ENCODE measurements around the gene GALNT18.

The GALNT18 gene

DNA sequence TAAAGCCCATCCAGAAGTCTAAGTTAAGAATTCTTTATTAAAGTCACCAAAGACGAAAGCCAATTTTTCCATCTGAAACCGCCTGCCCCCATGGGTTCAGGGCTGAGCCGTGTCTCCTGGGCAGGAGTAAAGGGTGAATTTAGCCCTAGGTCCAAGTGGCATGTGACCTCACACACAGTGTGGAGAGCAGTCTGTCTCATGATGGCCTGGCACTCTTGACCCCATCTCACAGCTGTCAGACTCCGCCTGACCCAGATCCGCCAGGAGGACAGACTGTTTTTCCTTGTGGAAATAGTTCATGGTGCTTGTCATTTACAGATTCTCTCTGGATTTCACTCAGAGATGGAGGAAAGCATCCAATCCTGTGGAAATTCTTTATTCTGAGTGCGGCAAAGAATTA, 109.7 kb downstream of the GALNT18 start:
- TF ChIP-seq, protein P1, sequence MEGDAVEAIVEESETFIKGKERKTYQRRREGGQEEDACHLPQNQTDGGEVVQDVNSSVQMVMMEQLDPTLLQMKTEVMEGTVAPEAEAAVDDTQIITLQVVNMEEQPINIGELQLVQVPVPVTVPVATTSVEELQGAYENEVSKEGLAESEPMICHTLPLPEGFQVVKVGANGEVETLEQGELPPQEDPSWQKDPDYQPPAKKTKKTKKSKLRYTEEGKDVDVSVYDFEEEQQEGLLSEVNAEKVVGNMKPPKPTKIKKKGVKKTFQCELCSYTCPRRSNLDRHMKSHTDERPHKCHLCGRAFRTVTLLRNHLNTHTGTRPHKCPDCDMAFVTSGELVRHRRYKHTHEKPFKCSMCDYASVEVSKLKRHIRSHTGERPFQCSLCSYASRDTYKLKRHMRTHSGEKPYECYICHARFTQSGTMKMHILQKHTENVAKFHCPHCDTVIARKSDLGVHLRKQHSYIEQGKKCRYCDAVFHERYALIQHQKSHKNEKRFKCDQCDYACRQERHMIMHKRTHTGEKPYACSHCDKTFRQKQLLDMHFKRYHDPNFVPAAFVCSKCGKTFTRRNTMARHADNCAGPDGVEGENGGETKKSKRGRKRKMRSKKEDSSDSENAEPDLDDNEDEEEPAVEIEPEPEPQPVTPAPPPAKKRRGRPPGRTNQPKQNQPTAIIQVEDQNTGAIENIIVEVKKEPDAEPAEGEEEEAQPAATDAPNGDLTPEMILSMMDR (IDR thresholded peaks at IDR 0.05; ENCODE audit: low read length): no peak
- H3K9ac ChIP-seq (ENCODE audit: low read length): no peak overlapping the region

DNA sequence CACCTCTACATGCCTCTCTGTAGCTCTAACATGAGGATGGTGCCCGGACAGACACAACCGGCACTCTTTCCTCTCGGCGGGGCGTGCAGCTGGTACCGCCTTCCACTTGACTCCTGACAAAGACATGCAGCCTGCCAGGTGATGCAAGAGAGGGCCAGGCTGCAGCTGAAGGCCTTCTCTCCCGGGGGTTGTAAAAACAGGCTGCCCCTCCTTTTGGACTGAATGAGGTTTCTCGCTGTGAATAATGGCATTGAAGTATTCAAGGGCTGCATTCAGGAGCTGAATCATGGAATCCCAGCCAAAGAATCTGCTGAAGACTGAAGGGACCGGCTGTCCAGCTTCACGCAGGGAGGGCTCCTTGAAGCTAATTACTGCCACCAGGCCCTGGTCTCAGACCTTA, 110.9 kb downstream of the GALNT18 start:
- TF ChIP-seq EZH2phosphoT487 (IDR thresholded peaks at IDR 0.05; ENCODE audit: low read length) (no peak), EZH2 (optimal IDR thresholded peaks at IDR 0.05; ENCODE audit: low read depth, low read length) (no peak)
- TF ChIP-seq, protein P1 (IDR thresholded peaks at IDR 0.05; ENCODE audit: low read length): no peak
- Histone ChIP-seq H3F3A (ENCODE audit: insufficient read depth, low read length) (no peaks in the 10 kb centered on the region), H3K27me3 (replicated peaks; ENCODE audit: insufficient read depth, low read length) (no peaks in the 10 kb centered on the region), H3K4me2 (ENCODE audit: low read depth, low read length) (no peak overlapping the region), H3K36me3 (replicated peaks; ENCODE audit: insufficient read depth, low read length) (no peaks in the 10 kb centered on the region), H3K9ac (ENCODE audit: low read length) (no peak overlapping the region), H3K9me2 (replicated peaks; ENCODE audit: insufficient read depth, low read length) (no peaks in the 10 kb centered on the region), H3K4me3 (ENCODE audit: low read length) (no peak overlapping the region), H3K9me3 (replicated peaks; ENCODE audit: insufficient read depth, low read length) (no peaks in the 10 kb centered on the region), H3K79me2 (ENCODE audit: low read length) (no peaks in the 10 kb centered on the region), H3K4me1 (ENCODE audit: low read length) (no peaks in the 10 kb centered on the region), H3K27ac (ENCODE audit: low read length) (no peak overlapping the region), H4K20me1 (ENCODE audit: insufficient read depth, low read length) (no peaks in the 10 kb centered on the region), H2AFZ (ENCODE audit: low read length) (no peak overlapping the region)
- no peak for DNase-seq

More for the DNA sequence above, 109.7 kb downstream of the GALNT18 start:
- no peak overlapping the region for H3K4me3 ChIP-seq (ENCODE audit: low read length)
- no peaks in the 10 kb centered on the region for H3K4me1 ChIP-seq (ENCODE audit: low read length)
- H3K9me3 ChIP-seq (replicated peaks; ENCODE audit: insufficient read depth, low read length): no peaks in the 10 kb centered on the region
- H4K20me1 ChIP-seq (ENCODE audit: insufficient read depth, low read length): no peaks in the 10 kb centered on the region
- no peaks in the 10 kb centered on the region for H3K9me2 ChIP-seq (replicated peaks; ENCODE audit: insufficient read depth, low read length)
- no peaks in the 10 kb centered on the region for H3K27me3 ChIP-seq (replicated peaks; ENCODE audit: insufficient read depth, low read length)
- H3K36me3 ChIP-seq (replicated peaks; ENCODE audit: insufficient read depth, low read length): no peaks in the 10 kb centered on the region
- H3K79me2 ChIP-seq (ENCODE audit: low read length): no peaks in the 10 kb centered on the region
- DNase-seq: no peak
- H3K27ac ChIP-seq (ENCODE audit: low read length): no peak overlapping the region
- no peak overlapping the region for H2AFZ ChIP-seq (ENCODE audit: low read length)
- no peaks in the 10 kb centered on the region for H3F3A ChIP-seq (ENCODE audit: insufficient read depth, low read length)
- no peak overlapping the region for H3K4me2 ChIP-seq (ENCODE audit: low read depth, low read length)

DNA sequence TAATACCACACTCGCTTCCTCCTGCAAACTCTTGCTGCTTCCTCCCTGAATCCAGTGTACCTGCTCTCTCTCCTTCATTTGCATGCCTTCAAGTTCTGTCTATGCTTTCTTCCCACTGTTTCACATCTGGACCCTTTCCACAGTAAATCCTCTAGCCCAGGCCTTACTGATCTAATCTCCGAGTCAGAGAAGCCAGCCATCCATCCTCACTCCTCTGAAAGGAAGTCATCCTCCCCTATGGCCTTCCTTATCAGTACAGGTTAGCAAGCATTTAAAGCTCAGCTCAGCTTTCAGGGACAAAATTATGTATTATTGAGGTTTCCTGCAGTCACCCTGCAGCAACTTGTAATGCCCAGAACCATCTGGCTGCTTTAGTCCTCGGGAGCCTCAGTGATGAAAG, 116.1 kb downstream of the GALNT18 start:
- Histone ChIP-seq H3K36me3 (replicated peaks; ENCODE audit: insufficient read depth, low read length) (no peaks in the 10 kb centered on the region), H3F3A (ENCODE audit: insufficient read depth, low read length) (no peaks in the 10 kb centered on the region), H3K9me3 (replicated peaks; ENCODE audit: insufficient read depth, low read length) (no peaks in the 10 kb centered on the region), H2AFZ (ENCODE audit: low read length) (no peak overlapping the region), H3K9me2 (replicated peaks; ENCODE audit: insufficient read depth, low read length) (no peaks in the 10 kb centered on the region), H3K27ac (ENCODE audit: low read length) (no peak overlapping the region), H3K9ac (ENCODE audit: low read length) (no peak overlapping the region), H3K79me2 (ENCODE audit: low read length) (no peaks in the 10 kb centered on the region), H3K4me2 (ENCODE audit: low read depth, low read length) (no peak overlapping the region), H3K4me1 (ENCODE audit: low read length) (no peaks in the 10 kb centered on the region), H3K4me3 (ENCODE audit: low read length) (no peak overlapping the region), H4K20me1 (ENCODE audit: insufficient read depth, low read length) (no peaks in the 10 kb centered on the region), H3K27me3 (replicated peaks; ENCODE audit: insufficient read depth, low read length) (no peaks in the 10 kb centered on the region)
- DNase-seq: no peak
- TF ChIP-seq EZH2 (optimal IDR thresholded peaks at IDR 0.05; ENCODE audit: low read depth, low read length) (no peak), EZH2phosphoT487 (IDR thresholded peaks at IDR 0.05; ENCODE audit: low read length) (no peak)
- TF ChIP-seq, protein P1 (IDR thresholded peaks at IDR 0.05; ENCODE audit: low read length): no peak
